Subcutaneous adipose tissue (tissue), 4 donors: ENCODE measurements around the gene HOXB2. TPM values are rescaled to one million over a fixed set of nuclear protein-coding genes. Genes with fewer than 3 reads are reported as not detected.

Experiments
- total RNA-seq, 4 donors: library from RNA; depleted of rRNA; stranded (reverse); fragments of >200 nt; gene quantifications; one replicate each; pipeline ENCODE4 v1.1.0, GENCODE V29; 2016
- TF ChIP-seq, protein P1 (sequence below): fragments of 450-650 bp; IDR thresholded peaks from one replicate; pipeline ENCODE4 v1.5.1; 2016; ENCODE audit warnings: low read depth, mild to moderate bottlenecking, control low read depth, antibody characterized with exemption, moderate library complexity

The HOXB2 gene
- total RNA-seq, 4 donors from 2014 or later, result 12.1 to 21.1 (median 13.7) TPM

DNA sequence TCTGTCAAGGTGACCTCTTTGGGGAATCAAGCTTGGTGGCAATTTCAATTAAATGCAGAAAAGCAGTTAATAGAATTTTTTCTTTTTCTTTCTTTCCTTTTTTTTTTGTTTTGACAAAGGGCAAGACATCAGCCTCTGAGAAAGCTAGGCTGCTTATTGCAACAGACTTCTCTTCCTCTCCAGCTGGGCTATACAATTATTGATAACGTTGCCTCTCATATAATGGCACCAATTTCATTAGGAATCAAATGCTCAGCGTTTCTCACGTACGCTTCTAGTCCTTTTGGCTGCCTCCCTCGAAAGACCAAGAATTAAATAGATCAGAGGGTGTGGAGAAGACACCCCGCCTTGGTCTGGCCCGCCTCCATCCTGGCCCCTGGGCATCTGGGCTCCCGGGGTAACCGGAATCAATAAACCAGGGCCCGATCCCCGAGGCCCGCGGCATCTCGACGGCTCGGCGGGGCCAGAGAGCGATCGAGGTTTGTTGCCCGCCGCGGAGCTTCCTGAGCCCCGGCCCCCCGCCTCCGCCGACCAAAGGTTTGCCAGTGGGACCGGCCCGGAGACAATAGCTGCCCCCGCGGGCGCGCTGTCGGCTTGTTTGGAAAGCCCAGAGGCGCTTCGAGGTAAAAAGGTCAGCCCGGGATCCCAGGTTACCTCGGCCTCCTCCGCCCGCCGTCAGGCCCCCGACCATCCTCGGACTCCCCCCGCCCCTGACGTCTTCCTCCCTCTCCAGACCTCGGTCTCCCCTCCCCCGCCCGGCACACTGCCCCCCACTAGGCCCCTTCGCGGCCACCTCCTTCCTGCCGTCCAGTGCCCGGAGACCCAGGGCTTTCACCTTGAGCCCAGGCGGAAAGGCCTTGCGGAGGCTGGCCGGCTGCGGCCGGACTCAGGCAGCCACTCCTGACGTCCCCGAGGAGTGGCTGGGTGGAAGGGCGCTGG lies 18.0 kb downstream of the HOXB2 start:
- TF ChIP-seq, protein P1, sequence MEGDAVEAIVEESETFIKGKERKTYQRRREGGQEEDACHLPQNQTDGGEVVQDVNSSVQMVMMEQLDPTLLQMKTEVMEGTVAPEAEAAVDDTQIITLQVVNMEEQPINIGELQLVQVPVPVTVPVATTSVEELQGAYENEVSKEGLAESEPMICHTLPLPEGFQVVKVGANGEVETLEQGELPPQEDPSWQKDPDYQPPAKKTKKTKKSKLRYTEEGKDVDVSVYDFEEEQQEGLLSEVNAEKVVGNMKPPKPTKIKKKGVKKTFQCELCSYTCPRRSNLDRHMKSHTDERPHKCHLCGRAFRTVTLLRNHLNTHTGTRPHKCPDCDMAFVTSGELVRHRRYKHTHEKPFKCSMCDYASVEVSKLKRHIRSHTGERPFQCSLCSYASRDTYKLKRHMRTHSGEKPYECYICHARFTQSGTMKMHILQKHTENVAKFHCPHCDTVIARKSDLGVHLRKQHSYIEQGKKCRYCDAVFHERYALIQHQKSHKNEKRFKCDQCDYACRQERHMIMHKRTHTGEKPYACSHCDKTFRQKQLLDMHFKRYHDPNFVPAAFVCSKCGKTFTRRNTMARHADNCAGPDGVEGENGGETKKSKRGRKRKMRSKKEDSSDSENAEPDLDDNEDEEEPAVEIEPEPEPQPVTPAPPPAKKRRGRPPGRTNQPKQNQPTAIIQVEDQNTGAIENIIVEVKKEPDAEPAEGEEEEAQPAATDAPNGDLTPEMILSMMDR, result no peak

DNA sequence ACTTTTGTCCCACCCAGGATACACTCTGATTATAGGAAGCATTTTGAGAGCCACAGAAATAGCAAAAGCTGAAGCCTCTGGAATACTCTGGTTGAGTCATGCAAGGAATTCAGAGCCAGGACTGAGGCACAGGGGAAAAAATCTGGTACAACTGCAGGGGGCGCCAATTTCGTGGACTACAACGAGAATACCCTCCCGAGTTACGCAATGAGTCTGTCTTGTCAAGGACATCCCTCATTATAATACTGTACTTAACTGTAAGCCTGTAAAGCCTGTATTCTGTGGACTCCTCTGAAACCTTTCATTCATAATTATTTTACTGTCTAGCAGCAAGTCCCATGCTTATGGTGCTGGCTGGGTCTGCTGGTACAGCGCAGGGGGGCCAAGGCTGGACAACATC lies 21.9 kb downstream of the HOXB2 start:
- TF ChIP-seq, protein P1, result no peak

DNA sequence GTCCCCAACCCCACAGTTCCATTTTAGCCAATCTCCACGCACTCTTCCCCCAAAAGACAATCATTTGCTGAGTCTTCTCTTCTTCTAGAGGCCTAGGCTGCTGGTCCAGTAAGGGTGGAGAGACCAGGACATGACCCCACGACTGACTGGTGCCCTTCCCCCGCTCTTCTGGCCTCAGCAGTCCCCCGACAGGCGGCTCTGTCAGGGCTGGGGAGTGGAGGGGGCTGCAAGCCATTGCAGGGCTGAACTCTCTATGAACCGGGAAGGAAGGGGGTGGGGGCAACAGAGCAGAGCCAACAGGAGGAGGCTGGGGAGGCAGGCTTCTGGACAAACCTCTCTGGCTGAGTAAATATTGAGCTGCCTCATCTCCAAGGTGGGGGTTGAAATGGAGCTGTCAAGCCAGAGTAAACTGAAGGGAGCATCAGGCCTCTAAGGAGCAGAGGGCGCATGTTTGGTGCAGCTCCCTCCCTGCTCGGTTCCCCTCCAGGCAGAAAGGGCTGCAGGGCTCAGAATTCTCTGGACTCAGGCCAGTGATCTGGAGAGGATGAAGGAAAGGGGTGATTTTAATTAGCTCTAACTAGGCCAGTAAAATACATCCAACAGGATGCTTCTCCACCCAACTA lies 22.8 kb downstream of the HOXB2 start:
- TF ChIP-seq, protein P1, result no peak

DNA sequence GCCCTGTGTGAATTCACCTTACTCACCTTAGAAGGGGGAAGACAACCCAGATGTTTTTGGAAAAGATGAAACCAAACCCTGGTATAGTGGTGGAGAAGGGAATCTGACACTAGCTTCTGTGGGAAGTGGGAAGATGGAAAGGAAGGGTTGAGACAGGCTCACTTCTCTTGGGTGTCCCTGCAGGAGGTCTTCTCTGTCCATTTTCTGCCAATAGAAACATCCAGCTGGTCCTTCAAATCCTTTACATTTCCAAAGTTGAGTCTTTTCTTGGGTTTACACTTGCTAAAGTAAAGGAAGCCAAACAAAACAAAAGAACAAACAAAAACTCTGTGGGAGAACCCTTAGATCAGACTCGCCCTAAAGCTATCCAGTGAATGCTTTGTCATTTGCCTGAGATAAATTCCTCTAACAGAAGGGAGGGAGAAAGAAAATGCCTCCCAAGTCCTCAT lies 24.3 kb downstream of the HOXB2 start:
- TF ChIP-seq, protein P1, result no peak

DNA sequence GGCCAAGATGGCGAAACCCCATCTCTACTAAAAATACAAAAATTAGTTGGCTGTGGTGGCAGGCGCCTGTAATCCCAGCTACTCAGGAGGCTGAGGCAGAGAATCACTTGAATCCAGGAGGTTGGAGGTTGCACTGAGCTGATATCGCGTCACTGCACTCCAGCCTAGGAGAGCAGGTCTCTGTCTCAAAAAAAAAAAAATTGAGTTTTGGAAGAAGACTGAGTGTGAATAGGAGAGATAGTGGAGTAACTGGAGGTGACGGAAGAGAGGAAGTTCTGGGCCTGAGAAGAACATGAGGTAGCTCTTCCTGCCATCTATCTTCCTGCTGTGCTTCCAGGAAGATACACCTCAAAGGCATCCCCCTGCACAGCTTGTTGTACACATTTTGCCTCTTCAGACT lies 25.5 kb downstream of the HOXB2 start:
- TF ChIP-seq, protein P1, result no peak

DNA sequence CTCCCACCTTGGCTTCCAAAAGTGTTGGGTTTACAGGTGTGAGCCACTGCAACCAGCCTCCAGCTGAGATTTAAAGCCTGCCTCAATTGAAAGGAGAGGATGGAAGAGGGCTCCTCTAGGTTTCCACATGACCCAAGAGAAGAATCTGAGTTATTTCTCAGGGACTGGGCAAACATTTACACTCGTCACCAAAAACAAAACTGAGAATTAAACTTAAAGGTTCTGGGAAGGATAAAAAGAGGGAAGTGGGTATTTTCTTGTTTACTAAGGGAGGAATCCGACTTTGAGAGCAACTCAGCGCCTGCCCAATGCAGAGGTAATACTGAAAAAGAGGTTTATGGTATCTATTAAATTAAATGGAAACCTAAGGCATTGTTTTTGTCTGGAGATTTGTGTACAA lies 27.4 kb downstream of the HOXB2 start:
- TF ChIP-seq, protein P1, result no peak
